Ovary (tissue), 3 donors: ENCODE measurements around the gene HIVEP3.

Experiments used
- POLR2A ChIP-seq: fragments of 450-650 bp; IDR thresholded peaks from one replicate; pipeline ENCODE4 v1.6.1; 2017; ENCODE audit warnings: antibody characterized with exemption, mild to moderate bottlenecking, moderate library complexity
- TF ChIP-seq, protein P1 (sequence below), 3 donors: fragments of 450-650 bp in 2 of 3; fragments of 200-600 bp in 1 of 3; IDR thresholded peaks; one replicate each; pipeline versions ENCODE4 v1.5.1 to v1.8.0; 2016 to 2022; ENCODE audit warnings: antibody characterized with exemption in 3 of 3, mild to moderate bottlenecking in 1 of 3
- donor health status: DM: no; HTN: no; CAD: no.

DNA sequence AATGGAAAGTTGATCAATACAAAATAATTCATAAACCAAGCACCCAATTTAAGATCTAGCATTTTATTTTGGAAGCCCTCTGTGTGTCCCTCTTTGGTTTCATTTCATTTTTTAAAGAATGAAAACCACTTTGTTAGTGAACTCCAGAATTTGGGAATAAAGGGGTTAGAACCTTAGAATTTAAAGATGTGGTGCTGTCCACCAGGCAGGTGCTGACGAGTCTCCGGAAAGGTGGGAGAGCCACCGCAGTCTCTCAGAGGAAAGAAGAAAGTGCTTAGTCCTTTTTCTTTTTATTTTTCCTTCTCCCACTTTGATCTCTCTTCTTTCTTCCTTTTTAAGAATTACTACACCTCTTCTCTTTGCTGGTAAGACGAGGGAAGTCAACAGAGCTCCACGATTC lies 20.5 kb upstream of the HIVEP3 start:
- TF ChIP-seq, protein P1, sequence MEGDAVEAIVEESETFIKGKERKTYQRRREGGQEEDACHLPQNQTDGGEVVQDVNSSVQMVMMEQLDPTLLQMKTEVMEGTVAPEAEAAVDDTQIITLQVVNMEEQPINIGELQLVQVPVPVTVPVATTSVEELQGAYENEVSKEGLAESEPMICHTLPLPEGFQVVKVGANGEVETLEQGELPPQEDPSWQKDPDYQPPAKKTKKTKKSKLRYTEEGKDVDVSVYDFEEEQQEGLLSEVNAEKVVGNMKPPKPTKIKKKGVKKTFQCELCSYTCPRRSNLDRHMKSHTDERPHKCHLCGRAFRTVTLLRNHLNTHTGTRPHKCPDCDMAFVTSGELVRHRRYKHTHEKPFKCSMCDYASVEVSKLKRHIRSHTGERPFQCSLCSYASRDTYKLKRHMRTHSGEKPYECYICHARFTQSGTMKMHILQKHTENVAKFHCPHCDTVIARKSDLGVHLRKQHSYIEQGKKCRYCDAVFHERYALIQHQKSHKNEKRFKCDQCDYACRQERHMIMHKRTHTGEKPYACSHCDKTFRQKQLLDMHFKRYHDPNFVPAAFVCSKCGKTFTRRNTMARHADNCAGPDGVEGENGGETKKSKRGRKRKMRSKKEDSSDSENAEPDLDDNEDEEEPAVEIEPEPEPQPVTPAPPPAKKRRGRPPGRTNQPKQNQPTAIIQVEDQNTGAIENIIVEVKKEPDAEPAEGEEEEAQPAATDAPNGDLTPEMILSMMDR (IDR thresholded peaks at IDR 0.05): no peak
- no peak for TF ChIP-seq POLR2A
